ENCODE data around the gene KIF9.
A peak's percentile ranks its signal among the peaks of the same experiment; 100 is the strongest.

The KIF9 gene

GRCh38 chr3:47274652-47275051 is 7.9 kb downstream of the KIF9 start:
- peaks cover 0 to 7% (median 0%) of the 10 kb centered on the region in 3 donors for H3K36me3 ChIP-seq
- intact Hi-C loops (cut with DNase I; ENCODE audit: low total_unique reads), result no loop called here

DNA sequence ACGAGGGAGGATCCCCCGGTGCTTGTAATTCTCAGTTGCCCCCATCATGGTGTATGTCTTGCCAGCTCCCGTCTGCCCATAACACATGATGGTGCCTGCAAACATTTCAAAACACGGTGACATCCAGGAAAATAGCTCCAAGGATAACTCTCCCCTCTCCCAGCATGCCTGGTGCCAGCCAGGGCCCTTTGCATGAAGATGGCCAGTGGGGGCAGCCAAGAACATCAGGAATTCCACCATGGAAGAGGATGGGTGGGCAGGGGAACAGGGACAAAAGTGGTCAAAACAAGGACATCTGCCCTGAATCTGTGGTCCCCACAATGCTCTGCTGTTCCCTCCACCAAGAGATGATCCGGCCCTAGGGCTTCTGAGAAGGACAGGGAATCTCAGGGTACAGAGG is 9.0 kb downstream of the KIF9 start:
- Histone ChIP-seq H3K27ac (no peak overlapping the region), H3K9me3 (no peaks in the 10 kb centered on the region), H3K4me3 (no peak overlapping the region), H3K4me1 (no peaks in the 10 kb centered on the region), H3K36me3 (peaks cover 0 to 7% (median 0%) of the 10 kb centered on the region in 3 donors), H3K27me3 (no peaks in the 10 kb centered on the region)
- no peak for DNase-seq
- TF ChIP-seq CTCF (IDR thresholded peaks at IDR 0.05), result no peak
- intact Hi-C loops (cut with DNase I; ENCODE audit: low total_unique reads), result no loop called here

More at GRCh38 chr3:47274652-47275051, 7.9 kb downstream of the KIF9 start:
- Histone ChIP-seq H3K4me3 (no peak overlapping the region), H3K9me3 (no peaks in the 10 kb centered on the region), H3K27me3 (no peaks in the 10 kb centered on the region), H3K27ac (no peak overlapping the region), H3K4me1 (no peaks in the 10 kb centered on the region)
- no peak for DNase-seq
- TF ChIP-seq CTCF (IDR thresholded peaks at IDR 0.05), result no peak

DNA sequence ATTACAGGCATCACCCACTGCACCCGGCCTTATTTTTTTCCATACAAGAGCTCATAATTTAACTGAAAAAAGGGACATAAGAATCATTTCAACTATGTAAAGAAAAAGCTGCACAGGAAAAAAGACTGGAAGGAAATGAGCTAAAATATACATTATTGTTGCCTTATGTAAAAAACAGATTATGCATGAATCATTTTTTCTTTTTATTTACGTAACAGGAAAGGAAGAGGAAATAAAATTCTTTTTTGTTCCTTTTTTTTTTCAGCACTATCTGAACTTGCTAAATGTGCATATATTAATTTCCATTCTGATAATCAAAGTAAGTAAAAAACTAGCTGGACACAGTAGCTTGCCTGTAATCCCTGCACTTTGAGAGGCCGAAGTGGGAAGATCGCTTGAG is 12.1 kb downstream of the KIF9 start:
- no peak for DNase-seq
- TF ChIP-seq CTCF (IDR thresholded peaks at IDR 0.05), result no peak
- intact Hi-C loops (cut with DNase I; ENCODE audit: low total_unique reads), result no loop called here

DNA sequence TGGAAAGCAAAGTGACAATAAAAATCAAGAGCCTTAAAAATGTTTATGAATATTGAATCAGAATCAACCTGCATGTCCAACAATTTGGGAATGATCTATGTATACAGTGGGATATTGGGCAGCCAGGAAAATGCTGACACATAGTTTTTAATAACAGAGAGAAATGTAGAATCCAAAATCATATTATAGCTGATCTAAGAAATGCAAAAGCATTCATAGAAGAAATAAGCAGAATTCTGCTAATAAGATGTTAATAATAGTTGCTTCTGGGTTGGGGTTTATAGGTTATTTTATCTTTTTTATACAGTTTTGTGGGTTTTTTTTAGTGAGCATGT is 15.1 kb downstream of the KIF9 start:
- Histone ChIP-seq H3K4me3 (no peak overlapping the region), H3K9me3 (no peaks in the 10 kb centered on the region), H3K36me3 (no peaks in the 10 kb centered on the region), H3K27me3 (no peaks in the 10 kb centered on the region), H3K27ac (no peak overlapping the region), H3K4me1 (peaks cover 0 to 11% (median 3%) of the 10 kb centered on the region in 4 donors)
- no peak for TF ChIP-seq CTCF (IDR thresholded peaks at IDR 0.05)
- no peak for DNase-seq
- intact Hi-C loops (cut with DNase I; ENCODE audit: low total_unique reads), result no loop called here

More for the DNA sequence above, 12.1 kb downstream of the KIF9 start:
- H3K4me1 ChIP-seq, result peaks cover 0 to 11% (median 3%) of the 10 kb centered on the region in 4 donors
- no peak overlapping the region for H3K4me3 ChIP-seq
- no peak overlapping the region for H3K27ac ChIP-seq
- peaks cover 0 to 7% (median 0%) of the 10 kb centered on the region in 3 donors for H3K36me3 ChIP-seq
- H3K27me3 ChIP-seq, result no peaks in the 10 kb centered on the region
- H3K9me3 ChIP-seq, result no peaks in the 10 kb centered on the region

- intact Hi-C loops (cut with DNase I; ENCODE audit: low total_unique reads), result no loop called here
- H3K27ac ChIP-seq, result peak overlapping the region in 1 of 2 donors; percentile 2
- H3K4me3 ChIP-seq, result no peak overlapping the region
Observed at GRCh38 chr3:47266709-47267489, 15.7 kb downstream of the KIF9 start.

More at GRCh38 chr3:47266709-47267489, 15.7 kb downstream of the KIF9 start:
- Histone ChIP-seq H3K9me3 (no peaks in the 10 kb centered on the region), H3K4me1 (peaks cover 0 to 11% (median 3%) of the 10 kb centered on the region in 4 donors), H3K27me3 (no peaks in the 10 kb centered on the region), H3K36me3 (no peaks in the 10 kb centered on the region)
- peak; percentile 70 to 84 for DNase-seq
- TF ChIP-seq CTCF (IDR thresholded peaks at IDR 0.05), result no peak

All from tibial artery (tissue), 4 donors.